T-helper 2 cell treated with Interferon-gamma antibody and Interleukin-4, amounts not matched to agents 5 μg/mL and 100 μg/mL, for 36 hours (primary cell): ENCODE measurements around the gene PCDHA10.
A peak's percentile ranks its signal among the peaks of the same experiment; 100 is the strongest.
"Not testable (repeated sequence)": the region's sequence is repeated elsewhere in the genome, so short reads cannot be mapped to it uniquely, and the experiment has no call there.

Source experiments
- DNase-seq: peaks from one replicate; pipeline ENCODE4 v3.0.0; 2021; ENCODE audit warnings: low spot score
- H3K27ac Mint-ChIP-seq: one replicate; pipeline ENCODE4 v1.8.0; 2021; ENCODE audit warnings: mild to moderate bottlenecking, mixed read lengths
- H3K27me3 Mint-ChIP-seq: one replicate; pipeline ENCODE4 v1.8.0; 2021; ENCODE audit warnings: low read depth, mixed read lengths
- H3K36me3 Mint-ChIP-seq: one replicate; pipeline ENCODE4 v1.8.0; 2021; ENCODE audit warnings: low read depth, mixed read lengths
- H3K4me1 Mint-ChIP-seq: one replicate; pipeline ENCODE4 v1.8.0; 2021; ENCODE audit warnings: low read depth, mixed read lengths
- H3K4me3 Mint-ChIP-seq: one replicate; pipeline ENCODE4 v1.8.0; 2022; ENCODE audit warnings: mild to moderate bottlenecking, moderate library complexity, mixed read lengths
- H3K9me3 Mint-ChIP-seq: one replicate; pipeline ENCODE4 v1.8.0; 2021; ENCODE audit warnings: mixed read lengths

Gene PCDHA10

GRCh38 chr5:140829511-140830501 is 25.9 kb upstream of the PCDHA10 start:
- not testable (repeated sequence) for DNase-seq, H3K27me3 Mint-ChIP-seq, H3K36me3 Mint-ChIP-seq, H3K4me3 Mint-ChIP-seq, H3K4me1 Mint-ChIP-seq, H3K27ac Mint-ChIP-seq
- H3K9me3 Mint-ChIP-seq, result peaks cover 43% of the 10 kb centered on the region

- DNase-seq, result no peak
- H3K27me3 Mint-ChIP-seq, result no peaks in the 10 kb centered on the region
- H3K27ac Mint-ChIP-seq, result peak within 1 kb of the TSS; percentile 10
- H3K4me3 Mint-ChIP-seq, result no peak within 1 kb of the TSS
- no peaks in the 10 kb centered on the region for H3K36me3 Mint-ChIP-seq
- no peaks in the 10 kb centered on the region for H3K4me1 Mint-ChIP-seq
- H3K9me3 Mint-ChIP-seq, result peaks cover 22% of the 10 kb centered on the region
Measured at GRCh38 chr5:140833993-140834392, 21.7 kb upstream of the PCDHA10 start, which contains the start of gene PCDHA7. TSS of gene PCDHA7 (plus strand) at chr5:140834269. CDS start at chr5:140834384, 115 bp downstream.

- not testable (repeated sequence) for H3K4me3 Mint-ChIP-seq, H3K27ac Mint-ChIP-seq, H3K27me3 Mint-ChIP-seq
Measured at GRCh38 chr5:140834439-140835008, 21.2 kb upstream of the PCDHA10 start.

GRCh38 chr5:140835622-140836510 is 19.8 kb upstream of the PCDHA10 start:
- H3K9me3 Mint-ChIP-seq, result peaks cover 27% of the 10 kb centered on the region
- DNase-seq, result no peak
- H3K27ac Mint-ChIP-seq, result no peak overlapping the region
- H3K4me3 Mint-ChIP-seq, result no peak overlapping the region
- no peaks in the 10 kb centered on the region for H3K36me3 Mint-ChIP-seq
- no peaks in the 10 kb centered on the region for H3K4me1 Mint-ChIP-seq
- H3K27me3 Mint-ChIP-seq, result no peaks in the 10 kb centered on the region

More at GRCh38 chr5:140834439-140835008, 21.2 kb upstream of the PCDHA10 start:
- not testable (repeated sequence) for DNase-seq, H3K4me1 Mint-ChIP-seq, H3K36me3 Mint-ChIP-seq
- peaks cover 18% of the 10 kb centered on the region for H3K9me3 Mint-ChIP-seq

- Mint-ChIP-seq H3K27me3 (no peaks in the 10 kb centered on the region), H3K4me1 (no peaks in the 10 kb centered on the region), H3K36me3 (no peaks in the 10 kb centered on the region), H3K9me3 (peaks cover 28% of the 10 kb centered on the region), H3K4me3 (no peak within 1 kb of the TSS), H3K27ac (no peak within 1 kb of the TSS)
- DNase-seq, result no peak
Measured at GRCh38 chr5:140840978-140841962, 14.4 kb upstream of the PCDHA10 start, which contains the start of gene PCDHA8. TSS of gene PCDHA8 (plus strand) at chr5:140841187. CDS start at chr5:140841322, 135 bp downstream.

GRCh38 chr5:140842798-140843733 is 12.6 kb upstream of the PCDHA10 start:
- no peak overlapping the region for H3K27ac Mint-ChIP-seq
- H3K4me1 Mint-ChIP-seq, result no peaks in the 10 kb centered on the region
- no peak overlapping the region for H3K4me3 Mint-ChIP-seq
- DNase-seq, result no peak
- H3K36me3 Mint-ChIP-seq, result no peaks in the 10 kb centered on the region
- H3K27me3 Mint-ChIP-seq, result no peaks in the 10 kb centered on the region
- peaks cover 39% of the 10 kb centered on the region for H3K9me3 Mint-ChIP-seq

GRCh38 chr5:140848139-140849102 is 7.3 kb upstream of the PCDHA10 start, which contains the start of gene PCDHA9:
TSS of gene PCDHA9 (plus strand) at chr5:140848382. CDS start at chr5:140848496, 114 bp downstream.
- not testable (repeated sequence) for H3K4me1 Mint-ChIP-seq, H3K4me3 Mint-ChIP-seq, H3K27ac Mint-ChIP-seq, H3K27me3 Mint-ChIP-seq, DNase-seq, H3K36me3 Mint-ChIP-seq
- H3K9me3 Mint-ChIP-seq, result peaks cover 34% of the 10 kb centered on the region

GRCh38 chr5:140849831-140850634 is 5.7 kb upstream of the PCDHA10 start:
- H3K27me3 Mint-ChIP-seq, H3K27ac Mint-ChIP-seq, H3K4me1 Mint-ChIP-seq, DNase-seq, H3K4me3 Mint-ChIP-seq, H3K36me3 Mint-ChIP-seq: not testable (repeated sequence)
- peaks cover 31% of the 10 kb centered on the region for H3K9me3 Mint-ChIP-seq

GRCh38 chr5:140857177-140857986 is 1.7 kb downstream of the PCDHA10 start:
- Mint-ChIP-seq H3K4me3 (no peak overlapping the region), H3K4me1 (no peaks in the 10 kb centered on the region), H3K27ac (no peak overlapping the region), H3K36me3 (peaks cover 3% of the 10 kb centered on the region), H3K27me3 (no peaks in the 10 kb centered on the region), H3K9me3 (peaks cover 48% of the 10 kb centered on the region)
- no peak for DNase-seq

GRCh38 chr5:140857987-140858240 is 2.2 kb downstream of the PCDHA10 start:
- Mint-ChIP-seq H3K36me3 (peaks cover 3% of the 10 kb centered on the region), H3K9me3 (peaks cover 45% of the 10 kb centered on the region), H3K27ac (no peak overlapping the region), H3K4me3 (no peak overlapping the region), H3K4me1 (no peaks in the 10 kb centered on the region), H3K27me3 (no peaks in the 10 kb centered on the region)
- DNase-seq, result no peak
